22Rv1 (cell line): ENCODE results near the gene MTG1.
"Not testable (repeated sequence)": the region's sequence is repeated elsewhere in the genome, so short reads cannot be mapped to it uniquely, and the experiment has no call there.

ENCODE experiments used
- H3K27ac ChIP-seq: fragments of 450-650 bp; 2 replicates; pipeline ENCODE4 v1.5.1; 2017
- CTCF ChIP-seq: fragments of 450-650 bp; IDR thresholded peaks from 2 replicates; pipeline ENCODE4 v1.5.1; 2017; ENCODE audit warnings: mild to moderate bottlenecking
- ZFX ChIP-seq: fragments of 450-650 bp; IDR thresholded peaks from 2 replicates; pipeline ENCODE4 v1.6.1; 2017; ENCODE audit warnings: antibody characterized with exemption, borderline replicate concordance

MTG1 gene

GRCh38 chr10:133375357-133376115 is 18.4 kb upstream of the MTG1 start:
- no peak for TF ChIP-seq ZFX
- no peak overlapping the region for H3K27ac ChIP-seq

- H3K27ac ChIP-seq, result not testable (repeated sequence)
Observed at GRCh38 chr10:133376183-133376582, 17.8 kb upstream of the MTG1 start.

- TF ChIP-seq ZFX, result no peak
- no peak for TF ChIP-seq CTCF
- no peak overlapping the region for H3K27ac ChIP-seq
Observed at GRCh38 chr10:133377025-133377817, 16.7 kb upstream of the MTG1 start.

DNA sequence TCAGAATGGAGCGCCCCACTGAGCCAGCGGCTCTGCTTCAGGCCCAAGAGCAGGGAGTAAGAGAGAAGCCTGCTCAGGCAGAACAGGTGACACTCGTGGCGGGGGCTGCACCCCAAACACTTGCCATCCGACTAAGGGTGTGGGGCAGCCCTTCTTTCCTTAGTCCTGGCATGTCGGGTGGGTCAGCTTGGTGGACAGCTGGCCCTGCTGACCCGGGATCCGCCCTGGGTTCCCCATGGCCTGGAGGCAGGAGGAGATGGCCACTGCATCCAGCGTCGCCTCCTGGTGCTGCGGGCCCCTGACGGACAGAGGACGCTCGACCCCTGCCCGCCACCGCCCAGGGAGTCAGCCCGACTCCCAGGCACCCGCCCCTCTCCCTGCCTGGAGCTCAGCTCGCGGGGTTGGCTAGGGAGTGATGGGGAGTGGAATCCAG is 16.1 kb upstream of the MTG1 start:
- peak overlapping the region; percentile 87 for H3K27ac ChIP-seq
- no peak for TF ChIP-seq ZFX
- TF ChIP-seq CTCF, result no peak

GRCh38 chr10:133378251-133379096 is 15.5 kb upstream of the MTG1 start:
- TF ChIP-seq CTCF (no peak), ZFX (no peak)
- H3K27ac ChIP-seq, result peak overlapping the region; percentile 87

GRCh38 chr10:133379152-133379800 is 14.7 kb upstream of the MTG1 start, which contains the start of gene PAOX:
TSS of gene PAOX (plus strand) at chr10:133379262. CDS start at chr10:133379317, 55 bp downstream.
- peak within 1 kb of the TSS; percentile 87 for H3K27ac ChIP-seq
- TF ChIP-seq CTCF, result no peak
- no peak for TF ChIP-seq ZFX

- H3K27ac ChIP-seq, result peak overlapping the region; percentile 48
- TF ChIP-seq ZFX, result no peak
- TF ChIP-seq CTCF, result no peak
Observed at GRCh38 chr10:133379801-133380666, 13.9 kb upstream of the MTG1 start.
